ENCODE results near the gene HDAC4.

Gene HDAC4

GRCh38 chr2:239106314-239106908, 294.4 kb downstream of the HDAC4 start:
- no peak for DNase-seq (ENCODE audit: low spot score)

GRCh38 chr2:239105234-239105633, 295.6 kb downstream of the HDAC4 start:
- DNase-seq (ENCODE audit: low spot score): no peak

GRCh38 chr2:239104800-239105199, 296.0 kb downstream of the HDAC4 start:
- DNase-seq (ENCODE audit: low spot score): no peak

- DNase-seq (ENCODE audit: low spot score): no peak
Observed at GRCh38 chr2:239103125-239104098, 297.4 kb downstream of the HDAC4 start.

- DNase-seq (ENCODE audit: low spot score): no peak
Observed at GRCh38 chr2:239102266-239102665, 298.6 kb downstream of the HDAC4 start.

- DNase-seq (ENCODE audit: low spot score): no peak
Observed at GRCh38 chr2:239101807-239102206, 299.0 kb downstream of the HDAC4 start.

- DNase-seq (ENCODE audit: low spot score): no peak
Observed at GRCh38 chr2:239101071-239101470, 299.7 kb downstream of the HDAC4 start.

- DNase-seq (ENCODE audit: low spot score): no peak
Observed at GRCh38 chr2:239099474-239099873, 301.3 kb downstream of the HDAC4 start.

GRCh38 chr2:239098288-239098970, 302.4 kb downstream of the HDAC4 start:
- peak; percentile 90 for DNase-seq (ENCODE audit: low spot score)

- DNase-seq (ENCODE audit: low spot score): no peak
Observed at GRCh38 chr2:239097428-239097696, 303.5 kb downstream of the HDAC4 start.

GRCh38 chr2:239096676-239097427, 304.0 kb downstream of the HDAC4 start:
- DNase-seq (ENCODE audit: low spot score): no peak

GRCh38 chr2:239095460-239096081, 305.2 kb downstream of the HDAC4 start:
- DNase-seq (ENCODE audit: low spot score): no peak

GRCh38 chr2:239094867-239095266, 306.0 kb downstream of the HDAC4 start:
- no peak for DNase-seq (ENCODE audit: low spot score)

GRCh38 chr2:239093952-239094351, 306.9 kb downstream of the HDAC4 start:
- no peak for DNase-seq (ENCODE audit: low spot score)

- DNase-seq (ENCODE audit: low spot score): no peak
Observed at GRCh38 chr2:239093542-239093941, 307.3 kb downstream of the HDAC4 start.

GRCh38 chr2:239092571-239093294, 308.1 kb downstream of the HDAC4 start:
- no peak for DNase-seq (ENCODE audit: low spot score)

GRCh38 chr2:239089884-239090283, 310.9 kb downstream of the HDAC4 start:
- DNase-seq (ENCODE audit: low spot score): no peak

GRCh38 chr2:239087046-239087710, 313.6 kb downstream of the HDAC4 start:
- no peak for DNase-seq (ENCODE audit: low spot score)

- DNase-seq (ENCODE audit: low spot score): no peak
Observed at GRCh38 chr2:239086325-239087020, 314.3 kb downstream of the HDAC4 start.
